CD8-positive, alpha-beta memory T cell (primary cell): Measurements from ENCODE around the gene PKD1L1. TPM values are rescaled to one million over a fixed set of nuclear protein-coding genes. Genes with fewer than 3 reads are reported as not detected.

Experiments
- CTCF ChIA-PET: fragments of 350-600 bp; sonication (Branson Sonifier 250); formaldehyde crosslinking; loops from one replicate; lab custom pipeline; 2021; ENCODE audit warnings: antibody characterized with exemption; lab: Charles Lee
- POLR2A ChIA-PET: fragments of 350-600 bp; sonication (Branson Sonifier 250); formaldehyde crosslinking; loops from one replicate; lab custom pipeline; 2021; ENCODE audit warnings: antibody characterized with exemption; lab: Charles Lee
- DNase-seq, 5 donors: peaks; one replicate each; pipeline versions ENCODE4 v3.0.0 to v3.0.0-alpha.2; 2020 to 2022; ENCODE audit warnings: mixed read lengths in 1 of 5
- H3K27ac ChIP-seq: one replicate; pipeline ENCODE4 v1.7.0; 2013; ENCODE audit warnings: low read depth, mild to moderate bottlenecking, low read length, moderate library complexity
- H3K27me3 ChIP-seq: 2 replicates; pipeline ENCODE4 v1.7.0; 2013; ENCODE audit warnings: low read length, mild to moderate bottlenecking; ENCODE audit not compliant: insufficient read depth, poor library complexity, severe bottlenecking
- H3K36me3 ChIP-seq: 2 replicates; pipeline ENCODE4 v1.7.0; 2013; ENCODE audit warnings: mild to moderate bottlenecking, low read length, moderate library complexity; ENCODE audit not compliant: insufficient read depth
- H3K4me1 ChIP-seq: 2 replicates; pipeline ENCODE4 v1.7.0; 2013; ENCODE audit warnings: mild to moderate bottlenecking, low read length, moderate library complexity; ENCODE audit not compliant: insufficient read depth
- H3K4me3 ChIP-seq: 2 replicates; pipeline ENCODE4 v1.7.0; 2013; ENCODE audit warnings: mild to moderate bottlenecking, low read length
- H3K9me3 ChIP-seq: 2 replicates; pipeline ENCODE4 v1.7.0; 2013; ENCODE audit warnings: mild to moderate bottlenecking, low read length
- H3K27ac Mint-ChIP-seq, 8 donors: one replicate each; pipeline ENCODE4 v1.8.0; 2020 to 2021; ENCODE audit warnings: mixed read lengths in 8 of 8, mild to moderate bottlenecking in 6 of 8, inconsistent platforms in 3 of 8, moderate library complexity in 3 of 8
- H3K27me3 Mint-ChIP-seq, 2 donors: one replicate each; pipeline ENCODE4 v1.8.0; 2020 to 2021; ENCODE audit warnings: mixed read lengths in 2 of 2, mild to moderate bottlenecking in 1 of 2, moderate library complexity in 1 of 2
- H3K36me3 Mint-ChIP-seq, 3 donors: one replicate each; pipeline ENCODE4 v1.8.0; 2020 to 2021; ENCODE audit warnings: mixed read lengths in 3 of 3, inconsistent platforms in 1 of 3, mild to moderate bottlenecking in 1 of 3
- H3K4me1 Mint-ChIP-seq, 3 donors: one replicate each; pipeline ENCODE4 v1.8.0; 2020 to 2021; ENCODE audit warnings: mixed read lengths in 3 of 3, inconsistent platforms in 1 of 3, mild to moderate bottlenecking in 1 of 3
- H3K4me3 Mint-ChIP-seq, 7 donors: one replicate each; pipeline ENCODE4 v1.8.0; 2020 to 2021; ENCODE audit warnings: mixed read lengths in 7 of 7, mild to moderate bottlenecking in 6 of 7, moderate library complexity in 4 of 7, inconsistent platforms in 2 of 7
- H3K9me3 Mint-ChIP-seq, 5 donors: one replicate each; pipeline ENCODE4 v1.8.0; 2020 to 2022; ENCODE audit warnings: mixed read lengths in 5 of 5, mild to moderate bottlenecking in 3 of 5, moderate library complexity in 2 of 5, inconsistent platforms in 1 of 5
- polyA plus RNA-seq: library from polyadenylated mRNA; unstranded; fragments of 300-500 nt; fragmentation: Illumina TruSeq; gene quantifications from one replicate; pipeline ENCODE4 v1.2.3, GENCODE V29; 2021
- total RNA-seq, 2 experiments: library from RNA; stranded (reverse); gene quantifications; one replicate each; pipeline ENCODE4 v1.2.3, GENCODE V29; 2021

The PKD1L1 gene
- total and polyA plus RNA-seq, 3 experiments from 2014 or later: 0.02 to 0.18 (median 0.18) TPM

DNA sequence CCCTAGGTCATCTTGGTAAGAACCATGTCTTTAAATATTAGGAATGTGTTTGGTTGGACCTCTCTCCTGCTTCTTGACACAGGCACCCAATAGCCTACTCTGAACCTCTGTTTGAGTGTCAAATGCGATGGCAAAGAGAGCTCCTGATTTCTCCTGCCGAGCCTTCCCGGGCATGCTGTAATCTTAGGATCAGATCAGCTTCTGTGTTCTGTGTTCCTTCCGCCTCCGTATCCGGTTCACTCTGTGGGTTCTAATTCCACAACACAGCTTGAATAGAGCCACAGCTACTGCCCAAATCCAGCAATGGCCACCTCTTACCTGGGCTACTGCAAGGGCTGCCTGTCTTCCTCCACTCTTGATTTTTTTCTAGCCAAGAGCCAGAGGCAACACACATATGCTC lies 201.1 kb downstream of the PKD1L1 start:
- Histone ChIP-seq H3K27me3 (no peaks in the 10 kb centered on the region), H3K4me1 (no peaks in the 10 kb centered on the region), H3K36me3 (no peaks in the 10 kb centered on the region), H3K27ac (no peak overlapping the region), H3K4me3 (no peak overlapping the region), H3K9me3 (no peaks in the 10 kb centered on the region)
- DNase-seq: no peak
- H3K9me3 Mint-ChIP-seq: peaks cover 0 to 1% (median 0%) of the 10 kb centered on the region in 5 donors
- no peak overlapping the region for H3K4me3 Mint-ChIP-seq
- H3K27ac Mint-ChIP-seq: no peak overlapping the region
- H3K4me1 Mint-ChIP-seq: peaks cover 0 to 8% (median 0%) of the 10 kb centered on the region in 3 donors
- CTCF ChIA-PET: no interaction called here
- no peaks in the 10 kb centered on the region for H3K36me3 Mint-ChIP-seq
- peaks cover 1 to 6% of the 10 kb centered on the region in 2 donors for H3K27me3 Mint-ChIP-seq
- POLR2A ChIA-PET: no interaction called here

DNA sequence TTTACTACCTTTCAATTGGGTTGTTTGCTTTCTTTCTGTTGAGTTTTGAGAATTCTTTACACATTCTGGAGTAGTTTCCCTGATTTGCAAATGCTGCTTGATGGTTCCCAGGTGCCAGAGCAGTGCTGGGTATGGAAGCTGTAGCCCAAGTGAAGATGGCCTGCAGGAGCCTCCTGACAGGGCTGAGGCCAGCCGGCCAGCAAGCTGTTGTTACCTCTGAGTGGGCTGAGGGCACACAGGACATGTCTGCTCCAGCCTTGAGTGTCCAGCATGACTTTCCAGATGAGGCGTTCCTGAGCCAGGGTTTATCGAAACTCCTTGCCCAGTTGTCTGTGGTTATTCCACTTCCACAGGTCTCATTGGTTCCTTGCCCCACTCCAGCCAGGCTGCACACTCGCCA lies 201.8 kb downstream of the PKD1L1 start:
- no peak overlapping the region for H3K27ac ChIP-seq
- no peaks in the 10 kb centered on the region for H3K36me3 Mint-ChIP-seq
- H3K4me3 Mint-ChIP-seq: no peak overlapping the region
- peaks cover 1 to 6% of the 10 kb centered on the region in 2 donors for H3K27me3 Mint-ChIP-seq
- H3K36me3 ChIP-seq: no peaks in the 10 kb centered on the region
- POLR2A ChIA-PET: no interaction called here
- CTCF ChIA-PET: no interaction called here
- no peaks in the 10 kb centered on the region for H3K27me3 ChIP-seq
- no peak for DNase-seq
- H3K9me3 Mint-ChIP-seq: peaks cover 0 to 2% (median 0%) of the 10 kb centered on the region in 5 donors
- H3K9me3 ChIP-seq: no peaks in the 10 kb centered on the region
- H3K4me3 ChIP-seq: no peak overlapping the region
- H3K4me1 Mint-ChIP-seq: peaks cover 0 to 8% (median 0%) of the 10 kb centered on the region in 3 donors
- H3K27ac Mint-ChIP-seq: no peak overlapping the region
- H3K4me1 ChIP-seq: no peaks in the 10 kb centered on the region

DNA sequence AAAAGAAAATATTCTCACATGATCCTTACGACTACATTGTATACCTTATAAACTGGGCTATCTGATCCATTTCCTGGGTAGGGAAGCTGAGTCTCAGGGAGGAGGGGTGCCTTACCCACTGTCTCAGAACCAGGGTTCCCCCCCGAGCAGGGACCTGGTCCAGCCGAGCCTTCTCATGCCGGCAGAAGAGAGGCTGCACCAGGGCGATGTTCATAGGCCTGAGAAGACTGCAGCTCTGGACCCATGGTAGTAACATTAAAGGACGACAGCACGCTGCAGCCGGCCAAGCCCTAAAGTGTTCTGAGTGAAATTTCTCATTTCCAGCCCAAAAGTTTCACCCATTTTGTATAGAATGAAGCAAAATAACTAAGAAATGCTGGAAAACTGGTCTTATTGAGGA lies 203.4 kb downstream of the PKD1L1 start:
- Mint-ChIP-seq H3K4me3 (no peak overlapping the region), H3K4me1 (no peaks in the 10 kb centered on the region), H3K27me3 (peaks cover 3 to 11% of the 10 kb centered on the region in 2 donors), H3K9me3 (peaks cover 0 to 6% (median 0%) of the 10 kb centered on the region in 5 donors), H3K36me3 (no peaks in the 10 kb centered on the region), H3K27ac (no peak overlapping the region)
- H3K9me3 ChIP-seq: no peaks in the 10 kb centered on the region
- H3K27ac ChIP-seq: no peak overlapping the region
- H3K27me3 ChIP-seq: no peaks in the 10 kb centered on the region
- H3K36me3 ChIP-seq: no peaks in the 10 kb centered on the region
- ChIA-PET POLR2A (no interaction called here), CTCF (no interaction called here)
- no peak overlapping the region for H3K4me3 ChIP-seq
- H3K4me1 ChIP-seq: no peaks in the 10 kb centered on the region
- no peak for DNase-seq

DNA sequence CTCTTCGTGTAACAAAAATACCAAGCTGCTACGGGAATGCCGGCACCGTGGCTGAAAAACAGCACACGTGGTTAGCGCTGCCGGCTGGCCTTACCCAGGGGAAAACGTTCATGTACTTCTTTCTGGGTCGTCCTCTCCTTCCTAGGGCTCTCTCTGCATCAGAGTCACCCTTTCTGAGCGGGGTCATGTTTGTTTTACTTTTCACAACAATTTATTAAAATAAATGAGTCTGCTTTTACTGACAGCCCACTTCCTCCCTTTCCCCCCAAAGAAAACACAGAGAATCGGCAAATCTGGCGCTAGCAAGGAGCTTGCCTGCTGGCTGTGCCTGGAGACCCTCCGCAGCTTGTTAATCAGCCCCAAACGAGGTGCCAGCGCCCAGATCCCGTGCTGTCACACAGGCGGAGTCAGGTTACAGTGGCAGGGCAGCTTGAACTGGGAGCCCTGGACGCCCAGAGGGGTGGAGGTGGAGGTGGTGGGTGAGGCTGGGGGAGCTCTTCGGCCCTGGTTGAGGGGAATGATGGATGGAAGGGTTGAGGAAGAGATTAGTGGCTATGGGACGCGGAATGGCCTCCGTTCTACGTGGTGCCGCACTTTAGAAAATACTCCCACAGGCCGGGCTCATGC lies 204.2 kb downstream of the PKD1L1 start:
- H3K9me3 ChIP-seq: no peaks in the 10 kb centered on the region
- peaks cover 0 to 7% (median 0%) of the 10 kb centered on the region in 5 donors for H3K9me3 Mint-ChIP-seq
- no peaks in the 10 kb centered on the region for H3K4me1 ChIP-seq
- no peak overlapping the region for H3K27ac ChIP-seq
- CTCF ChIA-PET: no interaction called here
- H3K36me3 Mint-ChIP-seq: no peaks in the 10 kb centered on the region
- POLR2A ChIA-PET: no interaction called here
- H3K27me3 ChIP-seq: no peaks in the 10 kb centered on the region
- peak overlapping the region in 1 of 8 donors; percentile 76 for H3K27ac Mint-ChIP-seq
- H3K4me3 ChIP-seq: no peak overlapping the region
- H3K36me3 ChIP-seq: no peaks in the 10 kb centered on the region
- H3K27me3 Mint-ChIP-seq: peaks cover 3 to 12% of the 10 kb centered on the region in 2 donors
- no peak for DNase-seq
- no peaks in the 10 kb centered on the region for H3K4me1 Mint-ChIP-seq
- no peak overlapping the region for H3K4me3 Mint-ChIP-seq

DNA sequence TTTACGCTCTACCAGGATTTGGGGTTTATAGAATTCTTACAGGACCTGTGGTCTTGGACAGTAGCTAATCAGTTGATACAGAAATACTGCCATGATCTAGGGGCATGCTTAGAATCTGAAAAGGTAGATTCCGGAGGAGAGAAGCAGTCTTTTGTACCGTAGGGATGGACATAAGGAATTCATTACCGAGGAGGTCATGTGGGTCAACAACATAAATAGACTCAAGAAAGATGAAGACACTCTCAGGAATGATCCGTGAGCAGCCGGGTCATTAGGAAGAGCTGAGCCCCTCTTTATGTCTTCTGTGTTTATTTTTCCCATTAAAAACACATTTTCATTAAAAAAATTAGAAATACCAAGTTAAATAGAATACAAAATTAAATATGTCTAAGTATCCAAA lies 206.3 kb downstream of the PKD1L1 start:
- CTCF ChIA-PET: no interaction called here

DNA sequence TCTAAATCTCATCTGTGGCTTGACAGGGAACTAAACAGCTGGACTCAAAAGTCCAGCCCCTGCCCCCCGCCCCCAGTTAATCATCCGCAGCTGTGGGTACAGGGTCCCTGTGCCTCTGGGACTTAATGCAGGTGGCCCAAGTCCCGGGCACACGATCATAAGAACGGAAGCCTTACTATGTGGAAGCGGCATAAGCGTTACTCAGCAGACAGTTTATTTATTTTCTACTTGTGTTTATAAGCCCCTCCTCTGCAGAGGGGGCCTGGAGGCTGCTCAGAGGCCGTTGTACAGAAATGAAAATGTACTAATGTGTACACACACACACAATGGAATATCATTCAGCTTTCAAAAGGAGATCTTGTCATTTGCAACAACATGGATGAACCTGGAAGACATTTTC lies 208.4 kb downstream of the PKD1L1 start:
- POLR2A ChIA-PET: no interaction called here
- H3K27me3 ChIP-seq: no peaks in the 10 kb centered on the region
- H3K36me3 Mint-ChIP-seq: no peaks in the 10 kb centered on the region
- H3K27ac Mint-ChIP-seq: no peak overlapping the region
- CTCF ChIA-PET: no interaction called here
- no peak overlapping the region for H3K4me3 Mint-ChIP-seq
- H3K9me3 Mint-ChIP-seq: peaks cover 0 to 9% (median 0%) of the 10 kb centered on the region in 5 donors
- peaks cover 5 to 9% of the 10 kb centered on the region in 2 donors for H3K27me3 Mint-ChIP-seq
- no peaks in the 10 kb centered on the region for H3K4me1 ChIP-seq
- no peaks in the 10 kb centered on the region for H3K9me3 ChIP-seq
- no peaks in the 10 kb centered on the region for H3K4me1 Mint-ChIP-seq
- DNase-seq: no peak
- no peak overlapping the region for H3K4me3 ChIP-seq
- no peak overlapping the region for H3K27ac ChIP-seq
- no peaks in the 10 kb centered on the region for H3K36me3 ChIP-seq

More for the DNA sequence above, 206.3 kb downstream of the PKD1L1 start:
- POLR2A ChIA-PET: no interaction called here
- no peak for DNase-seq
- no peaks in the 10 kb centered on the region for H3K36me3 ChIP-seq
- H3K27me3 ChIP-seq: no peaks in the 10 kb centered on the region
- no peak overlapping the region for H3K4me3 ChIP-seq
- no peaks in the 10 kb centered on the region for H3K4me1 ChIP-seq
- Mint-ChIP-seq H3K27ac (no peak overlapping the region), H3K9me3 (peaks cover 0 to 8% (median 0%) of the 10 kb centered on the region in 5 donors), H3K4me3 (no peak overlapping the region), H3K4me1 (no peaks in the 10 kb centered on the region), H3K27me3 (peaks cover 3 to 9% of the 10 kb centered on the region in 2 donors), H3K36me3 (no peaks in the 10 kb centered on the region)
- H3K27ac ChIP-seq: no peak overlapping the region
- H3K9me3 ChIP-seq: no peaks in the 10 kb centered on the region

DNA sequence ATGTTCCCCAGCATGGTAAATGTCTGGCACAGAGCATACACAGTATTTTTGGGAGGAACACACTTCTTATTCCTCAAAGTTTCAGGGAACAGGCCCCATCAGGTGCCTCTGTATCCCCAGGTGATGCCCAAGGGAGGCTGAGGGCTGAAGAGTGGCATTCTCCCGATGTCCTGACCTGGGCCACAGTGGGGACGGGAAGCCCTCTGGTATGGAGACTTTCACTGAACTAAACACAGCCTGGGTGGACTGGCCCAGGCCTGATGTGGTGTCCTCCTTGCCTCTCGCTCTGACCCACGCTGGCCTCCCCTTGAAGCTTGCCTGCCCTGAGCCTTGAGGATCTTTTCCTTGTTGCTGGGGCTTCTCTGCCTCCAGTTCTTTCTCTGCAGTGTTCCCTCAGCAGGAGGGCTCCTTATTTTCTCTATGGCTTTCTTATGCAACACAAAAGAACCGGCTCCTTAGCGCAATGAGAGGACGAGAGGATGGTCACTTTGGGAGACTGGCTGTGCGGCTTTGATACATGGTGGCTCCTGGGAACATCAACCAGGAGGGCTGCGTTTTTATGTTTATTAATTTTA lies 208.9 kb downstream of the PKD1L1 start:
- ChIA-PET CTCF (no interaction called here), POLR2A (no interaction called here)
- H3K36me3 ChIP-seq: no peaks in the 10 kb centered on the region
- DNase-seq: no peak
- Mint-ChIP-seq H3K27ac (no peak overlapping the region), H3K36me3 (no peaks in the 10 kb centered on the region), H3K9me3 (peaks cover 0 to 9% (median 0%) of the 10 kb centered on the region in 5 donors), H3K27me3 (peaks cover 5 to 9% of the 10 kb centered on the region in 2 donors), H3K4me1 (no peaks in the 10 kb centered on the region), H3K4me3 (no peak overlapping the region)
- no peaks in the 10 kb centered on the region for H3K9me3 ChIP-seq
- no peak overlapping the region for H3K4me3 ChIP-seq
- H3K4me1 ChIP-seq: no peaks in the 10 kb centered on the region
- no peaks in the 10 kb centered on the region for H3K27me3 ChIP-seq
- H3K27ac ChIP-seq: no peak overlapping the region

DNA sequence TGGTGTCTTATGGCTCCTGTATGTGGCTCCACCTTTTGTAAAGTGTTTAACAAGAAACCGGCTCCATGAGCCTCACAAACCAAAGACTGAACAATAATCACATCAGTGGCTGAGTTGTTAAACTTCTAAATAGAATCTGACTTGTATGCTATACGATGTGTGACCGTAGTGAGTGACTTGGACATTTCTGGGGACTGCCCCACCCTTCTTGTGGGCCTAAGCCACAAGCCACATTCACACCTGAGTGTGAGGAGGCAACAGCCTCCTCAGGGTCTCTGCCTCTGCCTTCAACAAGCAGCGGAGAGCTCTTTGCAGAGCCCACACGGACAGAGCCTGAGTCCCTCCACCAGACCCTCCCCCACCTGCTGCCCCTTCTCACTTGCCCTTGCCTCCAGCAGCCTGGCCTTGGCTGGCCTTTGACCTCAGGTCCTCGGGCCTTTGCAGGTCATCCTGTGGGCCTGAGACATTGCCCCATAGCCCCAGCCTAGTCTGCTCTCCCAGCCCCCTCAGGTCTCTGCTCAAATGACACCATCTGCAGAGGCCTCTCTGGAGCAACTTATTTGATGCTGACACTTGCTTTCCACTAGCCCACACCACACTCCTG lies 209.6 kb downstream of the PKD1L1 start:
- H3K36me3 Mint-ChIP-seq: no peaks in the 10 kb centered on the region
- DNase-seq: no peak
- no peak overlapping the region for H3K4me3 Mint-ChIP-seq
- H3K27me3 Mint-ChIP-seq: peaks cover 5 to 9% of the 10 kb centered on the region in 2 donors
- ChIA-PET CTCF (no interaction called here), POLR2A (no interaction called here)
- no peaks in the 10 kb centered on the region for H3K4me1 Mint-ChIP-seq
- H3K27ac Mint-ChIP-seq: no peak overlapping the region
- Histone ChIP-seq H3K36me3 (no peaks in the 10 kb centered on the region), H3K27me3 (no peaks in the 10 kb centered on the region), H3K27ac (no peak overlapping the region), H3K4me3 (no peak overlapping the region), H3K4me1 (no peaks in the 10 kb centered on the region), H3K9me3 (no peaks in the 10 kb centered on the region)
- peaks cover 0 to 9% (median 0%) of the 10 kb centered on the region in 5 donors for H3K9me3 Mint-ChIP-seq
